HG02981 (cell line): ENCODE data around the gene PTGER1.

Experiments used
- ATAC-seq: cut with Tn5 transposase; IDR thresholded peaks from one replicate; pipeline ENCODE4 v1.9.1; 2021; ENCODE audit warnings: mild to moderate bottlenecking, moderate library complexity; ENCODE audit not compliant: unreplicated experiment

PTGER1 gene

DNA sequence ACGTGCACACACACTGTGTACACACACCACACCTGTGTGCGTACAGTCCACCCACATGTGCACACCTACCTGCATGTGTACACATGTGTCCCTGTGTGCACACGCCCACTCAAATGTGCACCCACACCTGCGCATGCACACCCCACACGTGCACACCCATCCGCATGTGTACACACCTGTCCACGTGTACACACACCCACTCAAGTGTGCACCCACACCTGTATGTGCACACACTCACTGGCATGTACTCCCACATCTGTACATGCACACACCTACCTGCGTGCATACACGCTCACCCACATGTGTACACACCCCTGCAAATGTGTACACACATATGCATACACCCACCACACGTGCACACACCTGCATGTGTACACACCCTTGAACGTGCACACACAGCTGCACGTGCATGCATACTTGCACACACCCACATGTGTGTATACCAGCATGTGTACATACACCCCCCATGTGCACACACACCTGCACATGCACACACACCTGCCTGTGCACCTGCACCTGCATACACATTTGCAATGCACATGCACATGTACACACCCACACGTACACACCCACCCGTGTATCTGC, 31.4 kb downstream of the PTGER1 start:
- no peak for ATAC-seq

DNA sequence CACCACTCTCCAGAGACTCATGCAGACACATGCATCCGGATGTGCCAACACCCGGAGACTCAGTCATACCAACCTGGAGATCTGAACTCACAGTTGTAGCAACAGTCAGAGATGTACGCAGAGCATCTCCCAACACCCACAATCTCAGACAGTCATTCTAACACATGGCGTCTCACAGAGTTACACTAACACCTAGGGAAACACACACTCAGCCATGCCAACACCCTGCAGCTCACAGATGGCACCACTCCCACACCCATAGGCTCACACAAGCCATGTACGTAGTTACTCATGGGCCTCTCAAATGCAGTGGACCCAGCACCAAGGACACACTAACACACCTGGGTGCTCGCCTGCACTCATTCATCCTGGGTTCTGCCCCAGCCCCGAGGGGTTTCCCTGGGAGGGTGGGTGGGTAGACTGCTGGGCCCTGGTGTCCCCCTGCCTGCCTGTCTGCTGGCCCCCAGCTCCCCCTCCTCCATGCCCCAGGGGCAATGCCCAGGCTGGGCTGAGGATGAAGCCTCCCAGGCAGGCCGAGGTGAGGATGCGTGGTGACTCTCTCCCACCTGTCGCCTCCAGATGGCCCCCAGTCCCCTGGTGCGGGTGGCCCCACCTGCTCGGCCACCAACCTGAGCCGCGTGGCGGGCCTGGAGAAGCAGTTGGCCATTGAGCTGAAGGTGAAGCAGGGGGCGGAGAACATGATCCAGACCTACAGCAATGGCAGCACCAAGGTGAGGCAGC, 32.1 kb downstream of the PTGER1 start:
- no peak for ATAC-seq

DNA sequence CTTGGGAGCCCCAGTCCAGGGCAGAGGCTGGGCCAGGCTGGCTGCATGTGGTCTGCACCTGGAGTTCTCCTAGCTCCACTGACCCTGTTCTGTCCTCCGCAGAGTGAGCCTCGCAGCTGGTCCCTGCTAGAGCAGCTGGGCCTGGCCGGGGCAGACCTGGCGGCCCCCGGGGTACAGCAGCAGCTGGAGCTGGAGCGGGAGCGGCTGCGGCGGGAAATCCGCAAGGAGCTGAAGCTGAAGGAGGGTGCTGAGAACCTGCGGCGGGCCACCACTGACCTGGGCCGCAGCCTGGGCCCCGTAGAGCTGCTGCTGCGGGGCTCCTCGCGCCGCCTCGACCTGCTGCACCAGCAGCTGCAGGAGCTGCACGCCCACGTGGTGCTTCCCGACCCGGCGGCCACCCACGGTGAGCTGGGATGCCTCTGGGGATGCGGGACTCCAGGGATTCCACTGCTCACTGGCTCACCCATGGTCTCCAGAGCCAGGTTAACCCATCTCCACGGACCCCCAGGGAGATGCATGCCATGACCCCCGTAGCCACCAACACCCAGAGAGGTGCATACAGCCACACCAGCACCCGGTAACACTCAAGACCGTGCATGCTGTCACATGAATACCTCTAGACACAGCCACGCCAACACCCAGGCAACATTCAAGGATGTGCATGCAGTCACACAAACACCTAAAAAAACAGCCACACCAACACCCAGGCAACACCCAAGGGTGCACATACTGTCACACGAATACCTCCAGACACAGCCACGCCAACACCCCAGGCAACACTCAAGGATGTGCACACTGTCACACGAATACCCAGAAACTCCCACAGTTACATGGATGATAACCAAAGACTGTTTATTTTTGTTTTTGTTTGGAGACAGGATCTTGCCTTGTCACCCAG, 33.9 kb downstream of the PTGER1 start:
- ATAC-seq: no peak

DNA sequence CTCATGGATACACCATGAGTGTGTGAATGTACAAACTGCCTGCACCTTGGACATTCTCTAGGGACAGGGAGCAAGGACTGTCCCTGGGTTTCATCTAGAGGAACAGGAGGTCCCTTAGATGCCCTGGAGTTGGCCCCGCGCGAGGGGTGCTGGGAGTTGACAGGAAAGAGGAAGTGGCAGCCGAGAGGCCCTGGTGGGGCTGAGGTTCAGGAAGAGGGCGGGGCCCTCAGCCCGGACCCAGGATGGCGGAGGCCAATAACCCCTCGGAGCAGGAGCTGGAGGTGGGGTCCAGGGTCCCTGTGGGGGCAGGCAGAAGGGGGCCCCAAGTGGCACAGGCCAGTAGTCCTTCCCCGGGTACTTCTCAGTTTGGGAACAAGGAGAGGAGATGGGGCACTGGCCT, 35.1 kb downstream of the PTGER1 start:
- ATAC-seq: peak; percentile 81

DNA sequence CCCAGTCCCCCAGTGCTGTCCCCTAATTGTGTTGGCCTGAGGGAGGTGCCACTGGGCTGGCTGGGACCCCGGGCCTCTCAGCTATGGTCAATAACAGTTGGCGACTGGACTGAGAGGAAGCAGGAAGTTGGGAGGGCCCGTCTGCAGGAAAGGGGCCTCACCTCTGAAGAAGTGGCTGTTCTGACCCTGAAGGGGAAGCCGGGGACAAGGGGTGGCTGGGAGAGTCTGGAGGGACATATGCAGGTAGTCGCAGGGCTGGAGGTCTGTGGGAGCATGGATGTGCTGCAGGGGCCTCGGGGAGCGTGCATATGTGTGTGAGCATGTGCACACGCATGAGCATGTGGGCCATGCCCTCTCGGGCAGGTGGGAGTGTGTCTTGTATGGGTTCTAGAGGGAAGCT, 36.1 kb downstream of the PTGER1 start:
- no peak for ATAC-seq

DNA sequence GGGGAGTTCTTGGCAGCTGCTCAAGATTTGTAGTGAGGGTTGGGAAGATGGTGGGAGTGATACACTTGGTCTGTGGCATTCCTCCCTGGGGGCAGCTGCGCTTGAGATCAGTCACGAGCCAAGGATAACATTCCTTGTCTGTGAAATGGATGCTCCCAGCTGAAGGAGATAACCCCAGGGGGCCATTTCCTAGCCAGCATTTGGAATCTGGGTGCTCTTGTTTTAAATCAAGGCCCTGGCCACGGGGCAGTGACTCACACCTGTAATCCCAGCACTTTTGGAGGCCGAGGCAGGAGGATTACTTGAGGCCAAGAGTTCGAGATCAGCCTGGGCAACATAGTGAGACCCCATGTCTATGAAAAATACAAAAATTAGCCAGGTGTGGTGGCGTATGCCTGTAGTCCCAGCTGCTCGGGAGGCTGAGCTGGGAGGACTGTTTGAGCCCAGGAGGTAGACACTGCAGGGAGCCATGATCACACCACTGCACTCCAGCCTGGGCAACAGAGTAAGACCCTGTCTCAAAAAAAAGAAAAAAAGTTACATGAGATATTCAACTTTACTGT, 37.5 kb downstream of the PTGER1 start:
- ATAC-seq: no peak

DNA sequence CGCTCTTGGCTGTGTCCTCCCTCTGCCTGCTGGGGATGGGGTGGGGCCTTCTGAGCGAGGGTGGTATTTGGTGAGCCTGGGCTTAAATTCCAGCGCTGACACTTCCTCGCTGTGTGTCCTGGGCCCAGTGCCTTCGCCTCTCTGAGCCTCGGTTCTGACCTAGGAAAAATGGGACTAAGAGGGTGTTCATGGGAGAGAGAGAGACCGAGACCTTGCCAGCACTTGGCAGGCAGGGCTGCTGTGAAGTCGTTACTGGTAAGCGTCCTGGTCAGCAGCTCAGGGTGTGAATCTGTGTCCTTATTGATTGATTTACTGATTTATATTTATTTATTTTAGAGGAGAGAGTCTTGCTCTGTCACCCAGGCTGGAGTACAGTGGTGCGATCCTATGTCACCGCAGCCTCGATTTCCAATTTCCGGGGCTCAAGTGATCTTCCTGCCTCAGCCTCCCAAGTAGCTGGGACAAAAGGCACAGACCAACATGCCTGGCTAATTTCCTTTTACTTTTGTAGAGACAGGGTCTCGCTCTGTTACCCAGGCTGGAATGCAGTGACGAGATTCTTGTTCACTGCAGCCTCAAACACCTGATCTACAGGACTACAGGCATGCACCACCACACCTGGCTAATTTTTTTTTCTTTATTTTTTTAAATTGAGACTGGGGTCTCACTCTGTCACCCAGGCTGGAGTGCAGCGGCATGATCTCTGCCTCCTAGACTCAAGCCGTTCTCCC, 39.7 kb downstream of the PTGER1 start:
- ATAC-seq: no peak

DNA sequence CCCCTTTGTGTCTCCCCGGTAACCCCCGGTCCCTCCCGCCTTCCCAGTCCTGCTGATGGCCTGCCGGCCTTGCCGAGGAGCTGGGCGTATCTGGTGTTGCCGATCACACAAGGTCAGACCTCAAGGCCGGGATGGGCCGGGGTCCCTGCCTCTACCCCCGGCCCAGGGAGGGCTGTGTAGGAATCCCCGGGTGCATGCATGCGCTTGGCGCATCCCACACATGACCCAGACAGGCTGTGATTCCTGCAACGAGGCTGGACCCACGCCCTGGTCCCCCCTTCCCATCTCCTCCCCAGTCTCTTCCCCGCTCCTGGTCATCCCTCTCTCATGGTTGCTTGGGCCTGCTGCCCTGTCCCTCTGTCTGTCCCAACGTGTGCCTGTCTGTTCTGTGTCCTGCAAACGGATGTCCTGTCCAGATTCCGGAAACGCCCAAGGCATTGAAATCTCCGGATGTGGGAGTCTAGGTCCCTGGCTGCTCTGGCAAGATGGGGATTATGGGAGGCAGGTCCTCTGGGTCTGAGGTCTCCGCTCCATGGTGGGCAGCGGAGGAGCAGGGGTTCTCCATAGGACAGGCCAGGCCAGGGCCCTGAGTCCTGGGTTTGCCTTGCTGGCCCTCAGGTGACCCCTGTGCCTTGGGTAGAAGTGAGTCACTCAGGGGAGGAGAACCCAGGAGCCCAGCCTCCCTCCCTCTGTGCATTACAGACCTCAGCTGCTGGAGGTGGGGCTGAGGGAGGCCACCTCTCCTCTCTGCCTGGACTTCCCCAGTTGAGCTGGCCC, 40.4 kb downstream of the PTGER1 start:
- ATAC-seq: no peak

DNA sequence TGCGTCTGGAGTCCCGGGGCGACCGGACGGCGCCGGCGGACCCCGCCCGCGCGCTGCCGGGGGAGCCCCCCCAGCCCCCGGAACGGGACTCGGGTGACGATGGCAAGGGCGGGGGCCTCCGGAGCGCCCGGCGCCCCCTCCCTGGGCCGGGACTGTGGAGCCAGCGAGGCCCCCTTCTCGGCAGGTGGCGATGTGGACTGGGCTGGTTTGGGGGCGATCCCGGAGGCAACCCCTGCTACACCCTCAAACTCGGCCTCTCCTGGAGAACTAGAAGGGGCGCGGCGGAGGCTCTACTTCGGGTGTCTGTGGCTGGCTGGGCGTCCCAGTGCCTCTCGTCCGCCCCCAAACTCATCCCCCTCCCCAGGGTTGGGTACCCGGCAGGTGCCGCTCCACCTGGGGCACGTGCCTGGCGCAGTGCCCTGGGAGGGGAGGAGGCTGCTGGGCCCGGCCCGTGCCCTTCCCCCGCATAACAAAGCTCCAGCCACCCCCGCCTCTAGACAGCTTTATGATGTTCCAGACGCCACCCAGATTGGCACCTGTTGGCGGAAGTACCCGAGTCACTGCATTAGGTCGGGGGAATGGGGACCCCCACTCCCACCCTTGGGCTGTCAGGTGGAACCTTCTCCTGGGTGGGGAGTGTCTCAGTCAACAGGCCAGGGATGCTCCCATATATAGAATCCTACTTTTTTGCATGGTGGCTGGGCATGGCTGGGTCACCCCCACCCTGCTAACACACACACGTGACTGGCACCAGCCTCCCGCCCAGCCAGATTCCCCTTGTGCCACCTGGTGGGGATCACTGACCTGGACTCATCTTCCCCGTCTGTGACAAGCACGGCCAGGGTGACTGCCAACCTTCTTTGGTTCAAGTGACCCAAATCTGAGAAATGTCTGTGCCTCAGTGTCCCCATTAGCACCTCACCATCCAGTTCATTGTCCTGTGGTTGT, 41.3 kb downstream of the PTGER1 start:
- ATAC-seq: no peak

DNA sequence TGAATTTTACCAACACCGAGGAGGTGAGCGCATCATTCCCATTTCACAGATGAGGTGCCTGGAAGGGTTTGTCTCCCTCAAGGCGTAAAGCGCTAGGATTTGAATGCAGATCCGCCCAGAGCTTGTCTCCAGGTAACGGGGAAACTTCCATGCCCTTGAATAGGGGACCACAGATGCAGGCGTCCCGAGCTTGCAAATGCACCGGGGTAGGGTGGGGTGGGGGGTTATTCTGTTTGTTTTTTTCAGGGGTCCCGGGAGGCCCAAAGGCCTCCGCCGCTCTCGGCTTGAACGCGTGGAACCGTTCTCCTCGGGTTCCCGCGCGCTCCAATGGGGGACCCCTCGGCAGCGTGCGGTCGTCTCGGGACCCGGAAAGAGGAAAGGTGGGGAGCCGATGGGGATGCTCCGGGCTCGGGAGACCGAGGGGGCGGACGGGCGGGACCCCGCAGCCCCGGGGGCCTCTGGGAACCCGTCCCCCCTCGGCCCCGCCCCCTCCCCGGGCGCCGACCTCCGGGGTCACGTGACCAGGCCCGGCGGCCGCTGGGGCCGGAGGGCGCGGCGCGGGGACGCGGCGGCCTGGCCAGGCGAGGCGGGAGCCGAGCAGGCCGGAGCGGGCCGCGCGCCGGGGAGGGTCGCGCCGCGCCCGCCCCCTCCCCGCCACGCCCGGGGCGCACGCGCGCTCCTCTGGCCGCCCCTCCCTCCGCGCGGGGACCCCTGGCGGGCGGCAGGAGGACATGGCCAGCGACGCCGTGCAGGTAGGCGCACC, 42.2 kb downstream of the PTGER1 start, which contains the start of gene PKN1:
Gene PKN1, plus strand, starts transcription at position 516 of the 763 bp plus-strand sequence. Its CDS starts 216 bp downstream, at position 732.
- no peak for ATAC-seq

DNA sequence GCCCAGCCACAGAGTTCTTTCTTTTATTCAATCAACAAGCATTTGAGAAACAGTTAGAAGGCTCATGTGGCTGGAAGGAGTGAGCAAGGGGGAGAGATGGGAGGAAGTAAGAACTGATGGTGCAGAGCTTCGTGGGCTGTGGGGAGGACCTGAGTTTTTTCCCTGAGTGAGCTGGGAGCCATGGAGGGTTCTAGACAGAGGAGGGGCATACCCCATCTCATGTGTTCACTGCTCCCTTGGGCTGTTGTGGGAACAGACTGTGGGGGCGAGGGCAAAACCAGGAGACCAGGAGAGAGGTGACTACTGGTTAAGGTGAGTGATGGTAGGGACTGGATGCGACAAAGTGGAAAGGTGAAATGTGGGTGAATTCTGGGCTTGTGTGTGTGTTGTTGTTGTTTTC, 44.4 kb downstream of the PTGER1 start:
- no peak for ATAC-seq

DNA sequence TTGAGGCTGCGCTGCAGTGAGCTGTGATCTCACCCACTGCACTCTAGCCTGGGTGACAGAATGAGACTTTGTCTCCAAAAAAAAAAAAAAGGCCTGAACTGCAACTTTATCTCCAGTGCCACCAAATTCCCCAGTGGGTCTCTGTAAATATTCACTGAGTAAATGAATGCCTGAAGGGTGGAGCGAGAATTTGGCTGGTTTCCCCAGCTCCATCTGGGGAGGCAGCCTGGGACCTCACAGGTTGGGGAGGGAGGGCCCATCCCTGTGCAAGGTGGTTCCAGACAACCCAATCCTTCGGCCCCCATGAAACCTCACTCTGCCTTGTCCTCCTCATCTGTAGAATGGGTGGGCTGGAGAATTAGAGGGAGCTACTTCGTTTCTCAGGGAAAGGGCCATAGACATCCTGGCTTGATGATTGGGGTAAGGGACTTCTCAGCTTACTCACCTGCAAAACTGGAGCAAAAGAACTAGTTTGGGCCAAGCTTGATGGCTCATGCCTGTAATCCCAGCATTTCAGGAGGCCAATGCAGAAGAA, 46.2 kb downstream of the PTGER1 start:
- ATAC-seq: no peak

DNA sequence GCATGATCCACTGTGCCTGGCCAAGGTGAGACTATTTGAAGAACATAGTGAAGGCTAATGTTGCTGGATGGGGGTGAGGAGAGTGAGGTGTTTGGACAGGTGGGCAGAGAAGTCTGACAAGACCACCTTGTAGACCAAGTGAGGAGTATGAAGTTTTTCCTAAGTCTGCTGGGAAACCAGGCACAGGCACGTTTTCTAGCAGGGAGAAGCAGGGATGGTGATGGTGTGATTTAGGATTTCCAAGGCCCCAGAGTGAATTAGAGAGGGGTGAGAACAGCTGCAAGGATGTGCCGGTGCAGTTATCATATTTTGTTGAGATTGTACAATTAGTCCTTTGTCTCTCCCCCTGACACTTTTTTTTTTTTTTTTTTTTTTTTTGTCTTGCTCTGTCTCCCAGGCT, 47.7 kb downstream of the PTGER1 start:
- no peak for ATAC-seq

DNA sequence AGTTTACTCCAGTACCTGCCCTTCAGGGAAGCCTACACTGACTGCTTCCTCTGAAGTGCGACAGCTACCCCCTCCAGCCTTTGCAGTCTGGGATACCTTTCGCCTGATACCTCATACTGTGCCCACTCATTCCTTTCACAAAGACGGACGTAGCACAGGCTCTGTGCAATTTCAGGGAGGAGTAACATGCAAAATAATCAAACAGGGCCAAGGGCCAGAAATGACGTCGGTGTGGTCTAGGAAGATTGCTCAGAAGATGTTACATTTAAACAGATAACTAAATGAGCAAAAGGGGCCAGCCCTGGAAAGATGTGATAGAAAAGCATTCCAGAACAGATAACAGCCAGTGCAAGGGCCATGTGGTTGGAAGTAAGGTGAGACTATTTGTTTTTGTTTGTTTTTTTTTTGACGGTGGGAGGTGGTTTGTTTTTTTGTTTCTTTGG, 49.4 kb downstream of the PTGER1 start:
- ATAC-seq: no peak
